ENCODE data around the gene A4GALT.
A peak's percentile ranks its signal among the peaks of the same experiment; 100 is the strongest.

The A4GALT gene

GRCh38 chr22:42645341-42645937 lies 75.2 kb downstream of the A4GALT start:
- Histone ChIP-seq H3K4me1 (ENCODE audit: insufficient read depth, low read length, poor library complexity, severe bottlenecking) (peaks cover 42% of the 10 kb centered on the region), H3K9me2 (replicated peaks; ENCODE audit: low read depth, low read length) (no peaks in the 10 kb centered on the region), H3K9me3 (ENCODE audit: insufficient read depth, low read depth, low read length) (no peaks in the 10 kb centered on the region), H3K4me2 (ENCODE audit: low read depth, low read length, poor library complexity, severe bottlenecking) (peak overlapping the region; percentile 99), H3K36me3 (ENCODE audit: insufficient read depth, low read length) (no peaks in the 10 kb centered on the region), H3K79me2 (ENCODE audit: insufficient read depth, low read length) (peaks cover 61% of the 10 kb centered on the region), H3K4me3 (ENCODE audit: low read length, poor library complexity, severe bottlenecking) (peak overlapping the region; percentile 40), H4K20me1 (ENCODE audit: insufficient read depth, low read length, poor library complexity, severe bottlenecking) (peaks cover 46% of the 10 kb centered on the region), H3K9ac (ENCODE audit: low read depth, low read length, poor library complexity, severe bottlenecking) (peak overlapping the region; percentile 54), H2AFZ (ENCODE audit: low read length) (no peak overlapping the region), H3K27me3 (ENCODE audit: insufficient read depth, low read length, poor library complexity, severe bottlenecking) (no peaks in the 10 kb centered on the region), H3F3A (ENCODE audit: low read depth) (no peaks in the 10 kb centered on the region)
- TF ChIP-seq EZH2phosphoT487 (IDR thresholded peaks at IDR 0.05; ENCODE audit: borderline replicate concordance), result no peak
- TF ChIP-seq, protein P1, sequence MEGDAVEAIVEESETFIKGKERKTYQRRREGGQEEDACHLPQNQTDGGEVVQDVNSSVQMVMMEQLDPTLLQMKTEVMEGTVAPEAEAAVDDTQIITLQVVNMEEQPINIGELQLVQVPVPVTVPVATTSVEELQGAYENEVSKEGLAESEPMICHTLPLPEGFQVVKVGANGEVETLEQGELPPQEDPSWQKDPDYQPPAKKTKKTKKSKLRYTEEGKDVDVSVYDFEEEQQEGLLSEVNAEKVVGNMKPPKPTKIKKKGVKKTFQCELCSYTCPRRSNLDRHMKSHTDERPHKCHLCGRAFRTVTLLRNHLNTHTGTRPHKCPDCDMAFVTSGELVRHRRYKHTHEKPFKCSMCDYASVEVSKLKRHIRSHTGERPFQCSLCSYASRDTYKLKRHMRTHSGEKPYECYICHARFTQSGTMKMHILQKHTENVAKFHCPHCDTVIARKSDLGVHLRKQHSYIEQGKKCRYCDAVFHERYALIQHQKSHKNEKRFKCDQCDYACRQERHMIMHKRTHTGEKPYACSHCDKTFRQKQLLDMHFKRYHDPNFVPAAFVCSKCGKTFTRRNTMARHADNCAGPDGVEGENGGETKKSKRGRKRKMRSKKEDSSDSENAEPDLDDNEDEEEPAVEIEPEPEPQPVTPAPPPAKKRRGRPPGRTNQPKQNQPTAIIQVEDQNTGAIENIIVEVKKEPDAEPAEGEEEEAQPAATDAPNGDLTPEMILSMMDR (conservative IDR thresholded peaks at IDR 0.05; ENCODE audit: low read length), result no peak

DNA sequence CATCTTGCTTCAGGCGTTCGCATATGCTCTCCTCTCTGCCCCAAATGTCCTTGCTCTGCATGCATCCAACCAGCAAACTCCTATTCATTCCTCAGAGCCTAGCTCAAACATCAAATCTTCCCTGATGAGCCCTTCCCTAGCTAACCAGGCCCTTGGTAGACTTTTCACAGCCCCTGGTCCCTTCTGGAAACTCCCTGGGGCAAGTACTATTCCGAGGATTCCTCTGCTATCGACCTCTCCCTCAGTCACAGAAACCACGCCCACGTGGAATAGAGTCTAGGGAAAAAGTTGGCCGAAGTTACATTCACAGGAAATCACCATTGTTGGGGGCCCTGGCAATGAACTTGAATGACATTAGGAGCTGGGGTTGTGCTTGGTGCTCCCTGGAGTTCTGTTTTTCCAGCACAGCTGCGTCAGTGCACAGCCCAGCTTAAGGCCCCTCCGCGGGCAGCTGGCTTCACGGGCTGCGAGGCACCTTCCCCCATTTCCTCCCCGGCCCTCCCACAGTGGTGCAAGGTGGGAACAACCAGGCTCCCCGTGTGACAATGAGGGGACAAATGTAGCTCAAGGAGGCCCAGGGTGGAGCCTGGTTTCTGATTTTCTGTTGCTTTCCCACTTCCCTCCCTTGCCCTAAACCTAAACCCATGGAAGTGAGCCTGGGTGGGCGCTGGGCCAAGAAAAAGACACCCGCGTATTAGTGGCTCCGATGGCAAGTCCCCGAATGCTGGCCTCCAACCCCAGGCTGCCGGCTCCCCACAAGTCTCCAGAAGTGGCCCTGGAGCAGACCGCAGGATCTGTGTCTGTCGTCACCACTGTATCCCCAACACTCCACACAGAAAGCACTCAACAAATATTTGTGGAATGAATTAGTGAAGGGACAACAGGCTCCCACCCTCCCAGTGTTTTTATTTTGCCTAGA lies 76.0 kb downstream of the A4GALT start:
- H3K9ac ChIP-seq (ENCODE audit: low read depth, low read length, poor library complexity, severe bottlenecking), result peak overlapping the region; percentile 54
- H3K27me3 ChIP-seq (ENCODE audit: insufficient read depth, low read length, poor library complexity, severe bottlenecking), result no peaks in the 10 kb centered on the region
- no peaks in the 10 kb centered on the region for H3K36me3 ChIP-seq (ENCODE audit: insufficient read depth, low read length)
- TF ChIP-seq EZH2phosphoT487 (IDR thresholded peaks at IDR 0.05; ENCODE audit: borderline replicate concordance), result no peak
- TF ChIP-seq, protein P1 (conservative IDR thresholded peaks at IDR 0.05; ENCODE audit: low read length), result no peak
- peak overlapping the region; percentile 99 for H3K4me2 ChIP-seq (ENCODE audit: low read depth, low read length, poor library complexity, severe bottlenecking)
- H2AFZ ChIP-seq (ENCODE audit: low read length), result no peak overlapping the region
- H3K4me1 ChIP-seq (ENCODE audit: insufficient read depth, low read length, poor library complexity, severe bottlenecking), result peaks cover 46% of the 10 kb centered on the region
- H3K79me2 ChIP-seq (ENCODE audit: insufficient read depth, low read length), result peaks cover 61% of the 10 kb centered on the region
- H3K4me3 ChIP-seq (ENCODE audit: low read length, poor library complexity, severe bottlenecking), result no peak overlapping the region
- H3K9me3 ChIP-seq (ENCODE audit: insufficient read depth, low read depth, low read length), result no peaks in the 10 kb centered on the region
- no peaks in the 10 kb centered on the region for H3F3A ChIP-seq (ENCODE audit: low read depth)
- peaks cover 48% of the 10 kb centered on the region for H4K20me1 ChIP-seq (ENCODE audit: insufficient read depth, low read length, poor library complexity, severe bottlenecking)
- H3K9me2 ChIP-seq (replicated peaks; ENCODE audit: low read depth, low read length), result no peaks in the 10 kb centered on the region

DNA sequence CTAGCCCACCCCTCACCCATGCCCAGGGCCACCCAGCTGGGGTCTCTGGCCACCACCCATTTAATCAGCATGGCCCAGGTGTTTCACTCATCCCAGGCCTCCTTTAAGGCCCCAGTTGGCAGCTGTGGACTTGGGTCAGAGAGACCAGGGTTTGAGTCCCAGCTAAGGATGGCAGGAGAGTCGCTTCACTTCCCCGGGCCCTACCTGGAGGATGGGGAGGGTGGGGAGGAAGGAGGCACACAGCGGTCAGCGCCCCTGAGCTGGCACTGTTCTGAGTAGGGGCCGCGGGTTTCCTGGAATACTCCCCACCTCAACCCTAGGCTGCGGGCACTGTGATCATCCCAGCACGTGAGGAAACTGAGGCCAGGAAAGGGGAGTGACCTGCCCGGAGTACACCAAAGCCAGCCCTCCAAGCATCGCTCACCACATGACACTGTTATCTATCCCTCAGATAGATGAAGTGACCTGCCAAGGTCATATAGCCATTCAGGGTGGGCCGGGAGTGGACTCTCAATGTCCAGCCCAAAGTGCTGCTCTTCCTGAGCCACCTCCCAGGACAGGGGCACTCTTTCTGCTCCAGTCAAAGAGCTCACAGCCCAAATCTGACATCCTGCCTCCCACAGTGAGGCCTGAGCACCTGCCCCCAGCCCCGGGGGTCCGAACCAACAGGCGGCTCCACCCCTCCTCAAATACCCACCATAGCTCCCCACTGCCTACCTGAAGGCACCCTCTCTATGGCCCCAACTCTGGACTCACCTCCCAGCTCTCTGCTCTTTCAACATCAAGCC lies 76.8 kb downstream of the A4GALT start:
- Histone ChIP-seq H3K27me3 (ENCODE audit: insufficient read depth, low read length, poor library complexity, severe bottlenecking) (no peaks in the 10 kb centered on the region), H3K4me2 (ENCODE audit: low read depth, low read length, poor library complexity, severe bottlenecking) (peak overlapping the region; percentile 99), H3K9ac (ENCODE audit: low read depth, low read length, poor library complexity, severe bottlenecking) (no peak overlapping the region)

More for the DNA sequence above, 76.8 kb downstream of the A4GALT start:
- Histone ChIP-seq H3F3A (ENCODE audit: low read depth) (no peaks in the 10 kb centered on the region), H4K20me1 (ENCODE audit: insufficient read depth, low read length, poor library complexity, severe bottlenecking) (peaks cover 48% of the 10 kb centered on the region), H3K9me3 (ENCODE audit: insufficient read depth, low read depth, low read length) (no peaks in the 10 kb centered on the region), H3K4me1 (ENCODE audit: insufficient read depth, low read length, poor library complexity, severe bottlenecking) (peaks cover 46% of the 10 kb centered on the region), H3K36me3 (ENCODE audit: insufficient read depth, low read length) (no peaks in the 10 kb centered on the region), H3K79me2 (ENCODE audit: insufficient read depth, low read length) (peaks cover 59% of the 10 kb centered on the region), H3K9me2 (replicated peaks; ENCODE audit: low read depth, low read length) (no peaks in the 10 kb centered on the region), H3K4me3 (ENCODE audit: low read length, poor library complexity, severe bottlenecking) (no peak overlapping the region), H2AFZ (ENCODE audit: low read length) (no peak overlapping the region)
- no peak for TF ChIP-seq EZH2phosphoT487 (IDR thresholded peaks at IDR 0.05; ENCODE audit: borderline replicate concordance)
- TF ChIP-seq, protein P1 (conservative IDR thresholded peaks at IDR 0.05; ENCODE audit: low read length), result no peak

Measured in Loucy (cell line).